AG04450 (cell line): Measurements from ENCODE around the gene ZNF584. TPM values are rescaled to one million over a fixed set of nuclear protein-coding genes. Genes with fewer than 3 reads are reported as not detected.
A peak's percentile ranks its signal among the peaks of the same experiment; 100 is the strongest.

ENCODE experiments used
- CTCF ChIA-PET: fragments of 300-600, 350-600 bp; formaldehyde crosslinking; extraction: SDS; loops from one replicate; lab custom pipeline; 2022; ENCODE audit warnings: antibody characterized with exemption, inconsistent platforms; lab: Charles Lee
- POLR2A ChIA-PET: fragments of 350-600 bp; formaldehyde crosslinking; extraction: SDS; loops from one replicate; lab custom pipeline; 2021; ENCODE audit warnings: antibody characterized with exemption, inconsistent platforms; lab: Yijun Ruan, JAX
- DNase-seq: peaks from one replicate; pipeline ENCODE4 v3.0.0-alpha.2; 2011; ENCODE audit warnings: low read depth, low spot score
- H3K27ac ChIP-seq: one replicate; pipeline ENCODE4 v1.5.1; 2012; ENCODE audit warnings: low read depth, low read length, control low read depth
- H3K27me3 ChIP-seq: one replicate; pipeline ENCODE4 v1.6.0; 2012; ENCODE audit warnings: low read length; ENCODE audit not compliant: control insufficient read depth, insufficient read depth
- H3K4me3 ChIP-seq: 2 replicates; pipeline ENCODE4 v1.5.1; 2011; ENCODE audit warnings: mild to moderate bottlenecking, low read depth, low read length, control low read depth
- H3K9me3 ChIP-seq: 2 replicates; pipeline ENCODE4 v1.5.1; 2012; ENCODE audit warnings: low read length; ENCODE audit not compliant: control insufficient read depth, insufficient read depth
- polyA plus RNA-seq: library from polyadenylated mRNA; depleted of rRNA; stranded (reverse); fragments of >200 nt; gene quantifications from 2 replicates; pipeline ENCODE4 v1.2.3, GENCODE V29; 2011
- TF ChIP-seq, protein P1 (sequence below): IDR thresholded peaks from 2 replicates; pipeline ENCODE4 v1.5.1; 2011; ENCODE audit warnings: low read depth, low read length, control low read depth, inconsistent platforms

The ZNF584 gene
- polyA plus RNA-seq, 1 experiment: 11.9 TPM

- POLR2A ChIA-PET: interaction anchor here (1.1 to 1.4 kb wide), 3 partner anchors 11 to 34 kb away, joined by 5 read pairs; partner anchors contain the start of gene ZNF497
- no peak for DNase-seq
- peak overlapping the region; percentile 82 for H3K4me3 ChIP-seq
- H3K9me3 ChIP-seq: no peaks in the 10 kb centered on the region; the same call in 1 of the 2 replicates
- CTCF ChIA-PET: interaction anchor here (0.7 kb wide), 1 partner anchor 189 kb away, joined by 3 read pairs; no protein-coding TSS in a partner anchor
- peak overlapping the region; percentile 57 for H3K27ac ChIP-seq
- H3K27me3 ChIP-seq: no peaks in the 10 kb centered on the region
- TF ChIP-seq, protein P1, sequence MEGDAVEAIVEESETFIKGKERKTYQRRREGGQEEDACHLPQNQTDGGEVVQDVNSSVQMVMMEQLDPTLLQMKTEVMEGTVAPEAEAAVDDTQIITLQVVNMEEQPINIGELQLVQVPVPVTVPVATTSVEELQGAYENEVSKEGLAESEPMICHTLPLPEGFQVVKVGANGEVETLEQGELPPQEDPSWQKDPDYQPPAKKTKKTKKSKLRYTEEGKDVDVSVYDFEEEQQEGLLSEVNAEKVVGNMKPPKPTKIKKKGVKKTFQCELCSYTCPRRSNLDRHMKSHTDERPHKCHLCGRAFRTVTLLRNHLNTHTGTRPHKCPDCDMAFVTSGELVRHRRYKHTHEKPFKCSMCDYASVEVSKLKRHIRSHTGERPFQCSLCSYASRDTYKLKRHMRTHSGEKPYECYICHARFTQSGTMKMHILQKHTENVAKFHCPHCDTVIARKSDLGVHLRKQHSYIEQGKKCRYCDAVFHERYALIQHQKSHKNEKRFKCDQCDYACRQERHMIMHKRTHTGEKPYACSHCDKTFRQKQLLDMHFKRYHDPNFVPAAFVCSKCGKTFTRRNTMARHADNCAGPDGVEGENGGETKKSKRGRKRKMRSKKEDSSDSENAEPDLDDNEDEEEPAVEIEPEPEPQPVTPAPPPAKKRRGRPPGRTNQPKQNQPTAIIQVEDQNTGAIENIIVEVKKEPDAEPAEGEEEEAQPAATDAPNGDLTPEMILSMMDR: no peak
Observed at GRCh38 chr19:58381460-58382212, 26.8 kb upstream of the ZNF584 start.

GRCh38 chr19:58382997-58383603, 25.3 kb upstream of the ZNF584 start:
- Histone ChIP-seq H3K27me3 (no peaks in the 10 kb centered on the region), H3K4me3 (no peak overlapping the region), H3K27ac (no peak overlapping the region), H3K9me3 (no peaks in the 10 kb centered on the region; the same call in 1 of the 2 replicates)
- TF ChIP-seq, protein P1: no peak
- no peak for DNase-seq
- ChIA-PET CTCF (no interaction called here), POLR2A (interaction anchor here (0.7 kb wide), 2 partner anchors 12 to 21 kb away, joined by 3 to 4 read pairs; partner anchors contain the start of genes RNF225 and ZNF497)

DNA sequence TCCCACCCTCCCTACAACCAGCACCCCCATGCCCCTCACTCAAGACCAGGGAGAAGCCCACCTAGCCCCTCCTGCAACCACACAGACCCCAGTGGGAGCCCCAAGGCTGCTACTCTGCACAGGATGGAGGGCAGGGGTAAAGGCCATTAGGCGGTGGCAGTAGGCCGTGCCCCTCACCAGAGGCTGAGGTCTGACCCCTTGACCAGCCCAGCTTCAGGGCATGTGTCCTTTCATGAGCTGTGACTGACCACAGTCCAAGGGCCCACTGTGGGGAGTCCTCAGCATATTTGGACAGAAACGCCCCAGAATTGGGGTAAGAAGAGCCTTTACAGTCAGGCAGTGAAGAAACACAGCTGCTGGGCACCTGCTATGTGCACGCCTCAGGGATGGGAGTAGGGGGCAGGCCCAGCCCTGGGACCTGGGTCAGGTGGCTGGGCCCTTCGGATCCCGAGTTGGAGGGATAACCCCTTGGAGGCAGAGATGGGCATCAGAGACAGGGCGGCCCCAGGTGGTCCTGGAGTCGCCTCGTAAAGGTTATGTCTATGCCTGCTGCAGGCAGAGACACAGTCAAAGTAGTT, 23.0 kb upstream of the ZNF584 start:
- H3K9me3 ChIP-seq: no peaks in the 10 kb centered on the region; the same call in 1 of the 2 replicates
- no peak for DNase-seq
- no peaks in the 10 kb centered on the region for H3K27me3 ChIP-seq
- CTCF ChIA-PET: no interaction called here
- peak overlapping the region; percentile 99 for H3K27ac ChIP-seq
- TF ChIP-seq, protein P1: no peak
- POLR2A ChIA-PET: interaction anchor here (0.6 to 1.2 kb wide), 2 partner anchors 37 to 135 kb away, joined by 3 read pairs; partner anchors contain the start of gene ZBTB45
- peak overlapping the region; percentile 97 for H3K4me3 ChIP-seq

DNA sequence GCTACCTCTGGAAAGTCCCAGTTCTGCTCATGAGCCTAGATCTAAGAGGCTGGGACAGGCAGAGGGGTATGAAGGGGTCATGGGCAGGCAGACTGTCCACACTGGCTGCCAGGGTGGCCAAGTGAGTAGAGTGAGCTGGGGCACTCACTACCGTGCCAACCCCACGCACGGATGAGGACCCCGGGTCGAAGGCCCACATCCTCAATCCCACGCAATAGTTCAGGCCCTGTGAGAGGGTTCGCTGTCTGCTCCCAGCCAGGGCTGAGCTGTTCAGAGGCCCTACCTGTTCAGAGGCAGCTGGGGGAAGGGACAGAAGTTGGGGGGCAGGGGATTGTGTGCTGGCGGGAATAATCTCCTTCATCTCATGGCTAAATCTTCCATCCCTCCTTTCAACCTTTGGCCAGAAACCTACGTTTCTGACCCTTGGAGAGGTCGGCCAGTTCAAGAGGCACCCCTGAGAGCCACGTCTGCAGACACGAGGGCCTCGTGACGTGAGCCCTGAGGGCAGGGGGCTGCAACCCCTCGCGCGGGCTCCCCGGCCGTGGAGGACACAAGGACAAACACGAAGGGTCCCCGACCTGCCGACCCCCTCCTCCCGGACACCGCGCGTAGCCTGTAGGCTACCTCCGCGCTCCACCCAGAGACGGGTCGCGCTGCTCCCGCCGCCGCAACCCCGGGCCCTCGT, 22.4 kb upstream of the ZNF584 start:
- POLR2A ChIA-PET: interaction anchor here (0.6 to 1.2 kb wide), 4 partner anchors 12 to 213 kb away, joined by 3 read pairs; partner anchors contain the start of gene ZBTB45
- CTCF ChIA-PET: no interaction called here

More for the DNA sequence above, 22.4 kb upstream of the ZNF584 start:
- H3K27me3 ChIP-seq: no peaks in the 10 kb centered on the region
- no peaks in the 10 kb centered on the region; the same call in 1 of the 2 replicates for H3K9me3 ChIP-seq
- peak overlapping the region; percentile 97 for H3K4me3 ChIP-seq
- TF ChIP-seq, protein P1: no peak
- no peak for DNase-seq
- H3K27ac ChIP-seq: peak overlapping the region; percentile 99
